Neuronal stem cell (in vitro differentiated cells): ENCODE measurements around the gene SIGLEC11.

Experiments used
- DNase-seq: peaks from one replicate; pipeline ENCODE4 v3.0.0-alpha.2; 2013; ENCODE audit warnings: low spot score
- H2AFZ ChIP-seq: one replicate; pipeline ENCODE4 v1.6.1; 2013; ENCODE audit warnings: mild to moderate bottlenecking, low read length, inconsistent platforms
- H2AK5ac ChIP-seq: 2 replicates; pipeline ENCODE4 v1.6.1; 2013; ENCODE audit warnings: low read depth, mild to moderate bottlenecking, inconsistent platforms, low read length, moderate library complexity, mixed read lengths
- H2BK120ac ChIP-seq: 2 replicates; pipeline ENCODE4 v1.6.1; 2013; ENCODE audit warnings: low read depth, mild to moderate bottlenecking, inconsistent platforms, low read length, moderate library complexity, mixed read lengths
- H2BK12ac ChIP-seq: one replicate; pipeline ENCODE4 v1.6.1; 2013; ENCODE audit warnings: low read length, inconsistent platforms
- H2BK15ac ChIP-seq: 2 replicates; pipeline ENCODE4 v1.6.1; 2013; ENCODE audit warnings: mild to moderate bottlenecking, low read length, inconsistent platforms, mixed read lengths
- H2BK5ac ChIP-seq: one replicate; pipeline ENCODE4 v1.6.1; 2013; ENCODE audit warnings: inconsistent platforms, mild to moderate bottlenecking, low read length, moderate library complexity
- H3K14ac ChIP-seq: one replicate; pipeline ENCODE4 v1.6.1; 2013; ENCODE audit warnings: low read length, inconsistent platforms
- H3K18ac ChIP-seq: 2 replicates; pipeline ENCODE4 v1.6.1; 2013; ENCODE audit warnings: low read length, inconsistent platforms
- H3K23ac ChIP-seq: 2 replicates; pipeline ENCODE4 v1.6.1; 2013; ENCODE audit warnings: low read depth, mild to moderate bottlenecking, mixed read lengths, low read length, inconsistent platforms; ENCODE audit not compliant: poor library complexity
- H3K27ac ChIP-seq: replicated peaks from 3 replicates; pipeline ENCODE4 v1.5.1; 2013; ENCODE audit warnings: low read length, inconsistent platforms
- H3K27me3 ChIP-seq, 3 experiments: 2 replicates each; pipeline ENCODE4 v1.6.1; 2013; ENCODE audit warnings: low read length in 3 of 3, mild to moderate bottlenecking in 2 of 3, inconsistent platforms in 1 of 3, low read depth in 1 of 3, mixed read lengths in 1 of 3, moderate library complexity in 1 of 3; ENCODE audit not compliant: control insufficient read depth in 3 of 3, insufficient read depth in 3 of 3
- H3K36me3 ChIP-seq, 2 donors: replicated peaks in 1 of 2; 2 replicates each; pipeline ENCODE4 v1.6.1; 2013; ENCODE audit warnings: low read length in 2 of 2; ENCODE audit not compliant: control insufficient read depth in 2 of 2, insufficient read depth in 2 of 2
- H3K4ac ChIP-seq: 2 replicates; pipeline ENCODE4 v1.6.1; 2013; ENCODE audit warnings: inconsistent platforms, mild to moderate bottlenecking, low read length, moderate library complexity
- H3K4me1 ChIP-seq, 2 donors: 1 replicate in 1 of 2; 2 replicates in 1 of 2; pipeline ENCODE4 v1.6.1; 2013; ENCODE audit warnings: low read length in 2 of 2, low read depth in 1 of 2; ENCODE audit not compliant: control insufficient read depth in 2 of 2, insufficient read depth in 1 of 2
- H3K4me2 ChIP-seq: one replicate; pipeline ENCODE4 v1.6.1; 2013; ENCODE audit warnings: mild to moderate bottlenecking, low read length, inconsistent platforms; ENCODE audit not compliant: insufficient read depth, poor library complexity, severe bottlenecking
- H3K4me3 ChIP-seq, 2 donors: 2 replicates each; pipeline ENCODE4 v1.5.1; 2013; ENCODE audit warnings: low read length in 2 of 2, mild to moderate bottlenecking in 2 of 2, inconsistent platforms in 1 of 2, moderate library complexity in 1 of 2
- H3K79me1 ChIP-seq: one replicate; pipeline ENCODE4 v1.6.1; 2013; ENCODE audit warnings: low read depth, mild to moderate bottlenecking, inconsistent platforms, low read length, moderate library complexity
- H3K9ac ChIP-seq: one replicate; pipeline ENCODE4 v1.6.1; 2013; ENCODE audit warnings: mild to moderate bottlenecking, low read depth, low read length, inconsistent platforms; ENCODE audit not compliant: poor library complexity
- H3K9me3 ChIP-seq, 2 donors: replicated peaks in 1 of 2; 2 replicates each; pipeline versions ENCODE3 to v1.6.1; 2013; ENCODE audit warnings: low read length in 2 of 2, mild to moderate bottlenecking in 2 of 2, inconsistent platforms in 1 of 2, low read depth in 1 of 2, mixed read lengths in 1 of 2, moderate library complexity in 1 of 2; ENCODE audit not compliant: control insufficient read depth in 2 of 2, insufficient read depth in 1 of 2
- H4K8ac ChIP-seq: one replicate; pipeline ENCODE4 v1.6.1; 2013; ENCODE audit warnings: low read depth, mild to moderate bottlenecking, inconsistent platforms, low read length, moderate library complexity
- H4K91ac ChIP-seq: one replicate; pipeline ENCODE4 v1.6.1; 2013; ENCODE audit warnings: low read length, low read depth, mild to moderate bottlenecking, inconsistent platforms; ENCODE audit not compliant: poor library complexity
- WGBS, 2 donors: extraction: QIAGEN DNeasy Blood & Tissue Kit; methylation state at CpG; one replicate each; pipeline ENCODE4 v1.1.7; 2013; ENCODE audit warnings: missing lambda C conversion rate in 2 of 2, mixed read lengths in 1 of 2; ENCODE audit not compliant: insufficient read length in 2 of 2, insufficient replicate concordance in 1 of 2; ENCODE audit errors: extremely low coverage in 2 of 2; 5-methylcytosine and 5-hydroxymethylcytosine counted together

The SIGLEC11 gene

DNA sequence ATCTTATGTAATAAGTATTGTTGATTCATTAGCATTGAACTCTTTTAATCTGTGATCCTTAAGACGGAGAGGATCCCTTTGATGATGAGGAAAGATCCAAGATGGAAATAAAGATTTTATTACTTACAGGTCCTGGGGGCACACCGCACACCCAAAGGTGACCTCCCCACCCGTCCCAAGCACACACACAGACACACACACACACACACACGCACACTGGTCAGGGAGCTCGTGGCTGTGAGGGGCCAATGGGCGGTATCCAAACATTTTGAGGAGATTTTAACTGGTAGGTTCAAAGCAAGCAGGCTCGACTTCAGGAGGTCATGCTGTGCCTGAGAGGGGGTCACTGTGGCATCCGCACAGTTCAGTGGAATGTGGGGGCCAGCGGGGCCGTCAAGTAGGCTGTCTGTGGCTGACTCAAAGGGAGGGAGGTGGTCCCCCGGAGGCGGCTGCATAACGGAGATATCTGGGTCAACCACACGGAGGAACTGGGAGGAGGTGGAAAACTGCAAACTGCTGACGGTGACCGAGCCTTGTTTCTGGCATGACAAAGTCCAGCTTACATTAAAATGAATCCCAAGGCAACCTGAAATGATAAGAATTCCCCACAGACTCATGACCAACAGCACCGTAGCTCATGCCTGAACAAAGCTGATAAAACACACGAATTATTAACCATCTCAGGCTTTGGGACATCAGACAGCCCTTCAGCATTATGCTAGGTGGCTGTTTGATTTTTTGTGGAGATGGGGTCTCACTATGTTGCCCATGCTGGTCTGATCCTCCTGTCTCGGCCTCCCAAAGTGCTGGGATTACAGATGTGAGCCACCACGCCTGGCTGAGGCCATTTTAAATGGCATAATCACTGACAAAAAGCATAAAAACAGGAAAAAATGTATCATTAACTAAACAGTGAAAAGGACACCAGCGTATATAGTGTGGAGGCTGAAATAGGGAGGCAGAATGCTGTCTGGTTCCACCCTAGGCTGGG is 20.9 kb upstream of the SIGLEC11 start:
- Histone ChIP-seq H3K14ac (no peak overlapping the region), H2BK12ac (no peak overlapping the region), H3K27ac (no peak overlapping the region), H3K4me1 (no peaks in the 10 kb centered on the region), H3K27me3 (no peaks in the 10 kb centered on the region), H2BK15ac (no peak overlapping the region), H3K4me3 (no peak overlapping the region), H2BK120ac (no peak overlapping the region), H2AK5ac (no peak overlapping the region), H3K18ac (no peak overlapping the region), H3K9ac (no peak overlapping the region), H3K79me1 (peaks cover 3% of the 10 kb centered on the region), H3K23ac (no peak overlapping the region), H3K4me2 (no peak overlapping the region), H4K8ac (no peak overlapping the region), H3K36me3 (peaks cover 4% of the 10 kb centered on the region in 2 donors), H3K9me3 (no peaks in the 10 kb centered on the region), H2AFZ (no peak overlapping the region), H4K91ac (no peak overlapping the region), H3K4ac (no peak overlapping the region), H2BK5ac (no peak overlapping the region)
- no CpG with 5 or more reads among the region's 21 CpGs for WGBS, 2 donors
- DNase-seq = no peak

DNA sequence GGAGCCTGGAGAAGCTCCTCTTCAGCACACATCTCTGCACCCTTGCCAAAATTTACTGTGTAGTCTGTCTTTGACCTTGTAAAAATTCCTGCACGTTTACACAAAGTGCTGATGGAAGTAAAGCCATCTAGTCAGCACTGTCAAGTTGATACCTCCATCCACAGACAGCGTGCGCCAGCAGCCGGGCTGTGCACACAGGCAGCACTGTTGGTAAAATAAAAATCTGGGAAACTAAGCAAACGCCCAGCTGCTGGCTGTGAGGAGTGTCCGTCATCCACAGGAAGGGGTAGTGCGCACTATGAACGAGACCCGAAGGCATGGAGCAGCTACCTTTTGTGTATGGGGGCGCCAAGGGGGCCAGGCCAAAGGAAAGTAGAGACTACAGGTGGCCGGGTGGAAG is 17.4 kb upstream of the SIGLEC11 start:
- H3K4me1 ChIP-seq = no peaks in the 10 kb centered on the region
- H3K14ac ChIP-seq = no peak overlapping the region
- no peak overlapping the region for H3K4me2 ChIP-seq
- H2BK15ac ChIP-seq = no peak overlapping the region
- peaks cover 3% of the 10 kb centered on the region for H3K79me1 ChIP-seq
- H2BK5ac ChIP-seq = no peak overlapping the region
- H4K8ac ChIP-seq = no peak overlapping the region
- H2BK120ac ChIP-seq = no peak overlapping the region
- WGBS, 2 donors = no CpG with 5 or more reads among the region's 11 CpGs
- H2BK12ac ChIP-seq = no peak overlapping the region
- no peak overlapping the region for H3K4ac ChIP-seq
- no peak overlapping the region for H3K4me3 ChIP-seq
- H3K9ac ChIP-seq = no peak overlapping the region
- no peak overlapping the region for H2AFZ ChIP-seq
- H3K36me3 ChIP-seq = peaks cover 0 to 2% of the 10 kb centered on the region in 2 donors
- no peak overlapping the region for H4K91ac ChIP-seq
- H3K9me3 ChIP-seq = no peaks in the 10 kb centered on the region
- H2AK5ac ChIP-seq = no peak overlapping the region
- no peak for DNase-seq
- H3K23ac ChIP-seq = no peak overlapping the region
- H3K27me3 ChIP-seq = no peaks in the 10 kb centered on the region
- H3K18ac ChIP-seq = no peak overlapping the region
- no peak overlapping the region for H3K27ac ChIP-seq

DNA sequence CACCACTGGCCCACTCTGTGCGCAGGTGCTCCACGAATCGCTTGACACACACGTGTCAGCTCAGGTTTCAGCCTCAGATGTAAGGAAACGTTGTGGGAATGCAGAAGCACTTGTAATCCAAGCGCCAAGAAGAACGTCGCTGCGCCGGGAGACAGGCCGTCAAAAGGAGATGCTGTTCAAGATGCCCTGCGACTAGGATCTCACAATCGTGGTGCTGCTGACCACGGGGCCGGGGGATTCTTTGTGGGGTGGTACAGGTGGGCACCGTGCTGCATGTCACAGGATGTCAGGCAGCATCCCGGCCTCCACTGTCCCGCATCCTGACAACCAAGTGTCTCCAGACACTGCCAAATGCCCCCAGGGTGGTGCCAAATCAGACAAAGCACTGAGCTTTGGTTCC is 16.9 kb upstream of the SIGLEC11 start:
- no peak overlapping the region for H3K27ac ChIP-seq
- no CpG with 5 or more reads among the region's 18 CpGs for whole genome bisulfite sequencing, 2 donors
- H4K91ac ChIP-seq = no peak overlapping the region
- H3K27me3 ChIP-seq = no peaks in the 10 kb centered on the region
- peaks cover 3% of the 10 kb centered on the region for H3K79me1 ChIP-seq
- H3K23ac ChIP-seq = no peak overlapping the region
- no peak overlapping the region for H3K4me2 ChIP-seq
- DNase-seq = no peak
- no peak overlapping the region for H2BK15ac ChIP-seq
- no peaks in the 10 kb centered on the region for H3K9me3 ChIP-seq
- H2BK5ac ChIP-seq = no peak overlapping the region
- H3K4me1 ChIP-seq = no peaks in the 10 kb centered on the region
- H2AFZ ChIP-seq = no peak overlapping the region
- no peak overlapping the region for H2AK5ac ChIP-seq
- H2BK120ac ChIP-seq = no peak overlapping the region
- H3K18ac ChIP-seq = no peak overlapping the region
- H3K36me3 ChIP-seq = peaks cover 0 to 2% of the 10 kb centered on the region in 2 donors
- H3K14ac ChIP-seq = no peak overlapping the region
- H3K9ac ChIP-seq = no peak overlapping the region
- H3K4ac ChIP-seq = no peak overlapping the region
- no peak overlapping the region for H4K8ac ChIP-seq
- no peak overlapping the region for H3K4me3 ChIP-seq
- no peak overlapping the region for H2BK12ac ChIP-seq

DNA sequence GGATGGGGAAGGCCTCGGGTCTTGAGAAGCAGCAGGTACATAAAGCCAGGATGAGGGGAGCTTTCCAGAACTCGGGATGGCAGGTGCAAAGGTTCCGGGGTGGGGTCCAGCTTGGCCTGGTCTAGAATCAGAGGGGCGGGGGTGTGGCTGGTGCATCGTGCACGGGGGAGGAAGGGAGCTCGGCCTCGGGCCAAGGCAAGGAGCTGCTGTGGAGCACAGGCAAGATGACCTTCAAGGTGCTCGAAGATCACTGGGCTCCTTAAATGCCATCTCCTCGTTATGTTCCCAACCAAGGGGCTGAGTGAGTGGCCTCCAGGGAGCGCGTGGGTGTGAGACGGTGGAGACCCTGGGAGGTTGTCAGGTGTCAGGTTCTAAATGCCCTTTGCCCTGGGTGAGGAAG is 16.1 kb upstream of the SIGLEC11 start:
- H3K4me3 ChIP-seq = no peak overlapping the region
- H3K23ac ChIP-seq = no peak overlapping the region
- no peak overlapping the region for H2BK5ac ChIP-seq
- H3K9ac ChIP-seq = no peak overlapping the region
- H3K18ac ChIP-seq = no peak overlapping the region
- no peak overlapping the region for H2AK5ac ChIP-seq
- no peak overlapping the region for H2BK15ac ChIP-seq
- H3K79me1 ChIP-seq = peaks cover 3% of the 10 kb centered on the region
- no peak overlapping the region for H4K91ac ChIP-seq
- no peaks in the 10 kb centered on the region for H3K27me3 ChIP-seq
- WGBS, 2 donors = no CpG with 5 or more reads among the region's 13 CpGs
- no peak overlapping the region for H2AFZ ChIP-seq
- no peaks in the 10 kb centered on the region for H3K9me3 ChIP-seq
- peaks cover 0 to 2% of the 10 kb centered on the region in 2 donors for H3K36me3 ChIP-seq
- no peak overlapping the region for H3K4ac ChIP-seq
- no peak for DNase-seq
- no peak overlapping the region for H3K14ac ChIP-seq
- H3K4me1 ChIP-seq = no peaks in the 10 kb centered on the region
- H3K4me2 ChIP-seq = no peak overlapping the region
- no peak overlapping the region for H4K8ac ChIP-seq
- H2BK120ac ChIP-seq = no peak overlapping the region
- H2BK12ac ChIP-seq = no peak overlapping the region
- no peak overlapping the region for H3K27ac ChIP-seq
